GM12874 (cell line): ENCODE results near the gene STPG4.

Experiments used
- CTCF ChIP-seq: IDR thresholded peaks from 2 replicates; pipeline ENCODE4 v1.5.1; 2011; ENCODE audit warnings: low read depth, mild to moderate bottlenecking, control low read depth, low read length, moderate library complexity; ENCODE audit not compliant: insufficient read depth

Gene STPG4

GRCh38 chr2:47075361-47076125 is 79.6 kb downstream of the STPG4 start:
- TF ChIP-seq CTCF = no peak

GRCh38 chr2:47074691-47075090 is 80.4 kb downstream of the STPG4 start:
- TF ChIP-seq CTCF = no peak

- TF ChIP-seq CTCF = no peak
Measured at GRCh38 chr2:47073641-47074040, 81.5 kb downstream of the STPG4 start.

- TF ChIP-seq CTCF = no peak
Measured at GRCh38 chr2:47073217-47073616, 81.9 kb downstream of the STPG4 start.

- TF ChIP-seq CTCF = no peak
Measured at GRCh38 chr2:47072728-47073191, 82.3 kb downstream of the STPG4 start.

GRCh38 chr2:47072018-47072691 is 83.0 kb downstream of the STPG4 start:
- no peak for TF ChIP-seq CTCF

- TF ChIP-seq CTCF = no peak
Measured at GRCh38 chr2:47070920-47071824, 83.9 kb downstream of the STPG4 start.
